ENCODE results near the gene IL1RL1.

GRCh38 chr2:102337481-102338386, 26.4 kb downstream of the IL1RL1 start:
- no peak for TF ChIP-seq CTCF (conservative IDR thresholded peaks at IDR 0.05 in 1 of 2, IDR thresholded peaks at IDR 0.05 in 1 of 2; ENCODE audit: extremely low read depth in 1 of 2, insufficient read depth in 1 of 2, low read depth in 1 of 2, low read length in 2 of 2)
- no peak for TF ChIP-seq EZH2 (IDR thresholded peaks at IDR 0.05; ENCODE audit: borderline replicate concordance, low read length)
